HepG2 (cell line): ENCODE results near the gene FHIP2A.

Experiments used
- GTF2F1 ChIP-seq: fragments of 150-350 bp; IDR thresholded peaks from 2 replicates; pipeline ENCODE4 v1.6.1; 2014; ENCODE audit warnings: low read length
- HDAC6 ChIP-seq: fragments of 200-600 bp; sonication (generic); IDR thresholded peaks from 2 replicates; pipeline ENCODE4 v1.7.0; 2017; ENCODE audit warnings: mild to moderate bottlenecking, antibody characterized with exemption, low read length, low read depth
- NCOR1 ChIP-seq: fragments of 200-600 bp; sonication (generic); IDR thresholded peaks from 2 replicates; pipeline ENCODE4 v1.7.0; 2017; ENCODE audit warnings: antibody characterized with exemption, low read length, borderline replicate concordance
- SIN3A ChIP-seq: IDR thresholded peaks from 2 replicates; pipeline ENCODE4 v1.6.1; 2011; ENCODE audit warnings: low read depth, mild to moderate bottlenecking, control low read depth, low read length, borderline replicate concordance
- SNAI1 ChIP-seq: sonication (generic); formaldehyde crosslinking; IDR thresholded peaks from 2 replicates; pipeline ENCODE4 v1.5.0; 2020; ENCODE audit warnings: mild to moderate bottlenecking, missing genetic modification reagents, borderline replicate concordance
- TBX3 ChIP-seq: fragments of 450-650 bp; IDR thresholded peaks from 2 replicates; pipeline ENCODE4 v1.6.1; 2017; ENCODE audit warnings: antibody characterized with exemption, mild to moderate bottlenecking, inconsistent platforms, borderline replicate concordance
- ZNF224 ChIP-seq: sonication (generic); formaldehyde crosslinking; IDR thresholded peaks from 2 replicates; pipeline ENCODE4 v1.5.0; 2020; ENCODE audit warnings: mild to moderate bottlenecking, missing genetic modification reagents
- TF ChIP-seq, protein P1 (sequence below): sonication (generic); formaldehyde crosslinking; IDR thresholded peaks from 2 replicates; pipeline ENCODE4 v1.5.0; 2020; ENCODE audit warnings: mild to moderate bottlenecking, missing genetic modification reagents, moderate library complexity

DNA sequence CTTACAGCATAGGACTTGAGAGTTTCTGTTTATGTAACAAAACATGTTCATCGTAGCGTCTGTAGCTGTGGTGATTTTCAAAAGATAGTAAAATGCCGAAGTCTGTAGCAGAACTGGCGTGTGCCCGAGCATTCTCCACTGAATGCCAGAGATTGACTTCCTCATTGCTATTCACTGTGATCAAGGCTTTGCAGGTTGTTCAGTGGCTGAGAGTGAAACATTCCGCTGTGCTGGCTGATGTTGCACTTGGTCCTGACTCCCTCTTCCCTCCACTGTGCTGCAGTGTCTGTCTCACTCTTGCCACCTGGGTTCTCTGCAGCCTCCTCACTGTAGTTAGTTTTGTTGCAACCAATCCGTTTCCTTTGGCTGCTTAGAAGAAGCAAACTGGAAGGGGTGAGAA is 37.6 kb downstream of the FHIP2A start:
- TF ChIP-seq TBX3 (no peak), NCOR1 (no peak), SNAI1 (CRISPR knock-in tag) (no peak), HDAC6 (no peak), ZNF224 (CRISPR knock-in tag) (no peak), SIN3A (no peak), GTF2F1 (no peak)
- TF ChIP-seq, protein P1, sequence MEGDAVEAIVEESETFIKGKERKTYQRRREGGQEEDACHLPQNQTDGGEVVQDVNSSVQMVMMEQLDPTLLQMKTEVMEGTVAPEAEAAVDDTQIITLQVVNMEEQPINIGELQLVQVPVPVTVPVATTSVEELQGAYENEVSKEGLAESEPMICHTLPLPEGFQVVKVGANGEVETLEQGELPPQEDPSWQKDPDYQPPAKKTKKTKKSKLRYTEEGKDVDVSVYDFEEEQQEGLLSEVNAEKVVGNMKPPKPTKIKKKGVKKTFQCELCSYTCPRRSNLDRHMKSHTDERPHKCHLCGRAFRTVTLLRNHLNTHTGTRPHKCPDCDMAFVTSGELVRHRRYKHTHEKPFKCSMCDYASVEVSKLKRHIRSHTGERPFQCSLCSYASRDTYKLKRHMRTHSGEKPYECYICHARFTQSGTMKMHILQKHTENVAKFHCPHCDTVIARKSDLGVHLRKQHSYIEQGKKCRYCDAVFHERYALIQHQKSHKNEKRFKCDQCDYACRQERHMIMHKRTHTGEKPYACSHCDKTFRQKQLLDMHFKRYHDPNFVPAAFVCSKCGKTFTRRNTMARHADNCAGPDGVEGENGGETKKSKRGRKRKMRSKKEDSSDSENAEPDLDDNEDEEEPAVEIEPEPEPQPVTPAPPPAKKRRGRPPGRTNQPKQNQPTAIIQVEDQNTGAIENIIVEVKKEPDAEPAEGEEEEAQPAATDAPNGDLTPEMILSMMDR (CRISPR knock-in tag) = no peak
